AG09309 (cell line): Measurements from ENCODE around the gene YDJC.

ENCODE experiments used
- DNase-seq: peaks from one replicate; pipeline ENCODE4 v3.0.0-alpha.2; 2010; ENCODE audit warnings: low read depth
- H3K4me3 ChIP-seq: 2 replicates; pipeline ENCODE4 v1.5.1; 2011; ENCODE audit warnings: mild to moderate bottlenecking, low read depth, low read length, moderate library complexity; ENCODE audit not compliant: control insufficient read depth
- CTCF ChIP-seq: IDR thresholded peaks from 2 replicates; pipeline ENCODE4 v1.5.1; 2011; ENCODE audit warnings: mild to moderate bottlenecking, low read depth, low read length, inconsistent platforms; ENCODE audit not compliant: insufficient read depth, control insufficient read depth; ENCODE audit errors: missing control alignments

Gene YDJC

GRCh38 chr22:21660904-21661303, 31.1 kb upstream of the YDJC start:
- TF ChIP-seq CTCF, result no peak
- H3K4me3 ChIP-seq, result no peak overlapping the region
- no peak for DNase-seq

- no peak overlapping the region for H3K4me3 ChIP-seq
- TF ChIP-seq CTCF, result no peak
- DNase-seq, result no peak
Observed at GRCh38 chr22:21659864-21660525, 30.2 kb upstream of the YDJC start.

- peak overlapping the region; percentile 37 for H3K4me3 ChIP-seq
- no peak for TF ChIP-seq CTCF
- no peak for DNase-seq
Observed at GRCh38 chr22:21657360-21658032, 27.7 kb upstream of the YDJC start.

- DNase-seq, result no peak
- H3K4me3 ChIP-seq, result peak overlapping the region; percentile 12
- TF ChIP-seq CTCF, result no peak
Observed at GRCh38 chr22:21657020-21657359, 27.2 kb upstream of the YDJC start.

GRCh38 chr22:21652547-21653545, 23.0 kb upstream of the YDJC start:
- DNase-seq, result no peak
- peak overlapping the region; percentile 58 for H3K4me3 ChIP-seq
- no peak for TF ChIP-seq CTCF

GRCh38 chr22:21652010-21652546, 22.3 kb upstream of the YDJC start:
- H3K4me3 ChIP-seq, result peak overlapping the region; percentile 58
- no peak for DNase-seq
- no peak for TF ChIP-seq CTCF
